ENCODE measurements around the gene MTCH2.

MTCH2 gene

DNA sequence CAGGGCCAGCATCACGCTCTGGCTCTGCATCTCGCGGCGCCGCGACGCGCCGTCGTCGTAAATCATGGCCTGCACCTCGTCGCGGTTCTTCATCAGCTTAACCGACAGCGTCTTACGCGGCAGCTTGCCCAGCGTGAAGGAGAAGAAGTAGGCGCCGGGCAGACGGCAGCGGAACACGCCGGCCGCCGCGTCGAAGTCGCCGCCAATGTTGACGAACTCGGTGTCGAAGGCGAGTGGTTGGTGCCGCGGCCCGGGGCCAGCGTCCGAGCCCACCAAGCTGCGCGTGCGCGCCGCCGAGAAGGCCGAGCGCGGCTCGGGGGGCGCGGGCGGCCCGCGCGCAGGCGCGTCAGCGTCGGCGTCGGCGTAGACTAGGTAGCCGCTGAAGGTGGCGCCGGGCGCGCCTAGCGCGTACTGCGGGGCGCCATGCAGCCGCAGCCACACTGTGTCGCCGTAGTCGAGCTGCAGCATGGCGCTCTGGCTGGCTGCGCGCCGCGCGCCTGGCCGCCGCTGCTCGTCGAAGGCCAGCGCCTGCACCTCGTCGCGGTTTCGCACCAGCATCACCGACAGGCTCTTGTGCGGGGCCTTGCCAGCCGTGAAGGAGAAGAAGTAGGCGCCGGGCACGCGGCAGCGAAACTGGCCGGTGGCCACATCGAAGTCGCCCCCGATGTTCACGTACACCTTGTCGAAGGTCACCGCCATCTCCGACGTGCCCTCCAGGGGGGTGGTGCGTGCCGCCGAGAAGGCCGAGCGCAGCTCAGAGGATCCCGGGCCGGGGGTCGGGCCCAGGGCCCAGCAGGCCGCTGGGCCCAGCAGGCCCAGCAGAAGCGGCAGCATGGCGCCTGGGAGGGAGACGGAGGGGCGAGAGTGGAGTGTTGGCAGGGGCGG lies 52.1 kb downstream of the MTCH2 start:
- DNase-seq (ENCODE audit: extremely low spot score): no peak
- ChIA-PET POLR2A (no interaction called here), CTCF (interaction anchor here (3.5 kb wide), 1 partner anchor 26 kb away, joined by 10 read pairs; no protein-coding TSS in a partner anchor)
- TF ChIP-seq, protein P1, sequence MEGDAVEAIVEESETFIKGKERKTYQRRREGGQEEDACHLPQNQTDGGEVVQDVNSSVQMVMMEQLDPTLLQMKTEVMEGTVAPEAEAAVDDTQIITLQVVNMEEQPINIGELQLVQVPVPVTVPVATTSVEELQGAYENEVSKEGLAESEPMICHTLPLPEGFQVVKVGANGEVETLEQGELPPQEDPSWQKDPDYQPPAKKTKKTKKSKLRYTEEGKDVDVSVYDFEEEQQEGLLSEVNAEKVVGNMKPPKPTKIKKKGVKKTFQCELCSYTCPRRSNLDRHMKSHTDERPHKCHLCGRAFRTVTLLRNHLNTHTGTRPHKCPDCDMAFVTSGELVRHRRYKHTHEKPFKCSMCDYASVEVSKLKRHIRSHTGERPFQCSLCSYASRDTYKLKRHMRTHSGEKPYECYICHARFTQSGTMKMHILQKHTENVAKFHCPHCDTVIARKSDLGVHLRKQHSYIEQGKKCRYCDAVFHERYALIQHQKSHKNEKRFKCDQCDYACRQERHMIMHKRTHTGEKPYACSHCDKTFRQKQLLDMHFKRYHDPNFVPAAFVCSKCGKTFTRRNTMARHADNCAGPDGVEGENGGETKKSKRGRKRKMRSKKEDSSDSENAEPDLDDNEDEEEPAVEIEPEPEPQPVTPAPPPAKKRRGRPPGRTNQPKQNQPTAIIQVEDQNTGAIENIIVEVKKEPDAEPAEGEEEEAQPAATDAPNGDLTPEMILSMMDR (IDR thresholded peaks at IDR 0.05; ENCODE audit: control extremely low read depth, extremely low read depth, low read depth, missing control alignments): no peak

DNA sequence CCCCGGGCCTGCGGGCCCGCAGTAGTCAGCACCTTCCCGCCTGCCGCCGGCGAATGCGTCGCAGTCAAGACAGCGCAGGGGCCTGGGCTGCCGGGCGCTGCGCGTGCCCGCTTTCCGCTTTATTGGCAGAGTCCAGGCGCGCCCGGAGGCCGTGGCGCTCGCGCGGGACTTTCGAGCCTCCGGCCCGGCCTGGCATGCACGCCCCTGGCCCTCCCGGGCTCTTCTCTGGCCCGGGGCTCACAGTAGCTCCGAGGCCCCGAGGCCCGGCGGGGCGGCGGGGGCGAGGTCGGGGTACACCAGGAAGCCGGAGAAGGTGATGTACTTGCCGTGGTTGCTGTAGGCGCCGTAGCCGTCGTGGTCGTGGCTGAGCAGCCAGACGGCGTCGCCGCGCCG lies 52.8 kb downstream of the MTCH2 start:
- CTCF ChIA-PET: no interaction called here
- POLR2A ChIA-PET: no interaction called here
- TF ChIP-seq, protein P1 (IDR thresholded peaks at IDR 0.05; ENCODE audit: control extremely low read depth, extremely low read depth, low read depth, missing control alignments): no peak
- no peak for DNase-seq (ENCODE audit: extremely low spot score)

DNA sequence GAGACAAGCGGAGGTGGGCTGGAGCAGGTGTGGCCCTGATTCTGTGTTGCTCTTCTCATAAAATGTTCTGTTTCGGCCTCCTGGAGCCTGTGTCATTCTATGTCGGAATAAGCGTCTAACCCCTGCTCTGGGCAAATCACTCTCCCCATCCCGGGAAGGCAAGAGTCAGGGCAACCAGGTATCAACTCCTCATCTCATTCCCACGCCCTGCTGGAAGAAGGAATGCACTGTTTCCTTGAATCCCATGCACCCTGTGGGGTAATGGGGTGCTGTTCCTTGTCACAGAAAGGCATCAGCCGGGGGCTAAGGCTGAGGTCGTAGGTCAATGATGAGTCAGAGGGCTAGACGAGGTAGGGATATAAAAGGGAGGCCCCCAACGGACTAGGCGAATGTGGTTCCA lies 53.2 kb downstream of the MTCH2 start:
- ChIA-PET POLR2A (no interaction called here), CTCF (interaction anchor here (1.6 kb wide), 1 partner anchor 12 kb away, joined by 4 read pairs; no protein-coding TSS in a partner anchor)
- TF ChIP-seq, protein P1 (IDR thresholded peaks at IDR 0.05; ENCODE audit: control extremely low read depth, extremely low read depth, low read depth, missing control alignments): no peak
- DNase-seq (ENCODE audit: extremely low spot score): no peak

DNA sequence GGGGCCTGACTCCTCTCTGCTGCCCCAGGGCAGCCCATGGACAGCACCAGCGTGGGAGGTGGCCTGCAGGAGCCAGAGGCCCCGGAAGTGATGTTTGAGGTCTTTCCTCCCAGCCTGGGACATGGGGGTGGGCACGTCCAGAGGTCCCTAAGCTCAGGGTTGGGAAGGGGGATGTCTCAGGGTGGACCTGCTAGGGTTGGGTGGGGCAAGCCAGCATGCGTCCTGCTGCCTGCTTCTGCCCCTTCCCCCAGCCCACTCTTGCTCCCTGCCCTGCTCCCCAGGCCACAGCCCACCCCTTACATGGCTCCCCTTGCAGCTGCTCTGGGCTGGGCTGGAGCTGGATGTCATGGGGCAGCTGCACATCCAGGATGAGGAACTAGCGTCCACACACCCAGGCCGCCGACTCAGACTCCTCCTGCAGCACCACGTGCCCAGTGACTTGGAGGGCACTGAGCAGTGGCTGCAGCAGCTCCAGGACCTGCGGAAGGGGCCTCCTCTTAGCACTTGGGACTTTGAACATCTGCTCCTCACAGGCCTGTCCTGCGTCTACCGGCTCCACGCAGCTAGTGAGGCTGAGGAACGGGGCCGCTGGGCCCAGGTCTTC lies 54.5 kb downstream of the MTCH2 start:
- CTCF ChIA-PET: interaction anchor here (1.6 kb wide), 1 partner anchor 10 kb away, joined by 4 read pairs; no protein-coding TSS in a partner anchor
- POLR2A ChIA-PET: no interaction called here
- no peak for DNase-seq (ENCODE audit: extremely low spot score)
- TF ChIP-seq, protein P1 (IDR thresholded peaks at IDR 0.05; ENCODE audit: control extremely low read depth, extremely low read depth, low read depth, missing control alignments): no peak

DNA sequence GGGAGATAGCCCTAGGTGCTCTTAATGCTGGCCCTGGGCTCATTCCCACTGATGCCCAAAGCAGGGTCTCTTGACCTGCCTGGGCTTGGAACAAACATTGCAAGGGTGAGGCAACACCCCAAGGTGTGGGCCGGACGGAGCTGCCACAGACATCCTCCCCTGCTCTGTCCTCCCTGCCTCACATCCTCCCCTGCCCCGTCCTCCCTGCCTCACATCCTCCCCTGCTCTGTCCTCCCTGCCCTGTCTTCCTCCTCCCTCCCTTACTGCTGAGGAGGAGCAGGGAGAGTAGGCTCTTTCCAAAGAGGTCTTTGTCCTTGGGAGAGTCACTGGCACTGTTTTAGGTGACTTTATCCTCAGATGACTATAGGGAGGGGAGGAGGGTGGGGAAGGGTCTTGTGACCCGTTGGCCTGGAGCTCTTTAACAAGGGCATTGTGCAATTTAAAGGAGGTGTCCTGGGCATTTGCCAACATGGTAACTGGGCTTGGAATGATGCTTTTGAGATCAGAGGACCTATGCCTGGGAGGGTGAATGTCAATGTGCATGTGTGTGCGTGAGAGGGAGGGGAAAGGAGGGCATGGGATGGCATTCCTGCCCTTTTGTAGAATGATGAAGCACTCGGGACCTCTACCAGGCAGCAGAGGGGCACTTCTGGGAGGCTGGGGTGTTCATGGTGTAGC lies 55.2 kb downstream of the MTCH2 start:
- ChIA-PET POLR2A (no interaction called here), CTCF (interaction anchor here (1.6 to 2.0 kb wide), 2 partner anchors 8 to 10 kb away, joined by 4 to 8 read pairs; no protein-coding TSS in a partner anchor)
- no peak for DNase-seq (ENCODE audit: extremely low spot score)
- TF ChIP-seq, protein P1 (IDR thresholded peaks at IDR 0.05; ENCODE audit: control extremely low read depth, extremely low read depth, low read depth, missing control alignments): no peak

DNA sequence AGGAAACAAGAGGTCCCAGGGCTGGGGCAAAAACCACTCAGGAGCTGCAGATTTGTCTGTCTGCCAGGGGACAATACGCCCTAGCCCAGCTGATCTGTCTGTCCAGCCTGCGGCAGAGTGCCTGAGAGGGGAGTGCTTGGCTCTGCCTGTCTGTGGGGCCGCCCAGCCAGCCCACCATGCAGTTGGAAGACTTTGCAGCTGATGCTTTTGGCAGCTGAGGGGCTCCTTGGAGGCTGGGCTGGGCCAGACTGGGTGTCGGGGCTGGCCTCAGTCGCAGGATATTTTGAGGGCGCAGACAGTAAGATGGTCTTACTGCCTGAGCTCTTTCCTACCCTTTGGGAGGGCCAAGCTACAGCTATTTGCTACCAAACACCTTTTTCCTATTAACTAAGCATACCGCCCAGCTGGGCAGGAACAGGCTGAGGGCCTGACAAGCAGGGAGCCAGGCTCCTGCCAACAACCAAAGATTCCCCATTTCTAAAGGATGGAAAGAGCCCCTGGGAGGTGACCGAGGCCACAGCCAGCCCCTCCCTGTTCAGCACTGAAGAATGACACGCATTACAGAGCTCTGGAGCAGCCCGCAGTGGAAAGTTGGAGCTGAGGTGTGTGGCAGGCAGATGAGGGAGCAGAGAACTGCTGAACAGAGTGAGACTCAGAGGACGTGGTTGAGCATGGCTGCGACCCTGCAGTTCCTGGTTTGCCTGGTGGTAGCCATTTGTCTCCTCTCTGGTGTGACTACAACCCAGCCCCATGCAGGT lies 56.1 kb downstream of the MTCH2 start, which contains the start of gene FAM180B:
Gene FAM180B (plus strand): TSS at position 581 of the 758 bp plus-strand sequence. CDS start 91 bp downstream, at position 672.
- POLR2A ChIA-PET: no interaction called here
- CTCF ChIA-PET: interaction anchor here (0.9 to 2.0 kb wide), 4 partner anchors 9 to 33 kb away, joined by 3 to 8 read pairs (median 4); no protein-coding TSS in a partner anchor

More for the DNA sequence above, 56.1 kb downstream of the MTCH2 start, which contains the start of gene FAM180B:
- DNase-seq (ENCODE audit: extremely low spot score): no peak
- TF ChIP-seq, protein P1 (IDR thresholded peaks at IDR 0.05; ENCODE audit: control extremely low read depth, extremely low read depth, low read depth, missing control alignments): no peak
